GM18519 (cell line): ENCODE results near the gene FBP1.

ENCODE experiments used
- ATAC-seq: cut with Tn5 transposase; IDR thresholded peaks from one replicate; pipeline ENCODE4 v1.9.1; 2021; ENCODE audit warnings: mild to moderate bottlenecking, moderate library complexity; ENCODE audit not compliant: unreplicated experiment, low FRiP score

FBP1 gene

DNA sequence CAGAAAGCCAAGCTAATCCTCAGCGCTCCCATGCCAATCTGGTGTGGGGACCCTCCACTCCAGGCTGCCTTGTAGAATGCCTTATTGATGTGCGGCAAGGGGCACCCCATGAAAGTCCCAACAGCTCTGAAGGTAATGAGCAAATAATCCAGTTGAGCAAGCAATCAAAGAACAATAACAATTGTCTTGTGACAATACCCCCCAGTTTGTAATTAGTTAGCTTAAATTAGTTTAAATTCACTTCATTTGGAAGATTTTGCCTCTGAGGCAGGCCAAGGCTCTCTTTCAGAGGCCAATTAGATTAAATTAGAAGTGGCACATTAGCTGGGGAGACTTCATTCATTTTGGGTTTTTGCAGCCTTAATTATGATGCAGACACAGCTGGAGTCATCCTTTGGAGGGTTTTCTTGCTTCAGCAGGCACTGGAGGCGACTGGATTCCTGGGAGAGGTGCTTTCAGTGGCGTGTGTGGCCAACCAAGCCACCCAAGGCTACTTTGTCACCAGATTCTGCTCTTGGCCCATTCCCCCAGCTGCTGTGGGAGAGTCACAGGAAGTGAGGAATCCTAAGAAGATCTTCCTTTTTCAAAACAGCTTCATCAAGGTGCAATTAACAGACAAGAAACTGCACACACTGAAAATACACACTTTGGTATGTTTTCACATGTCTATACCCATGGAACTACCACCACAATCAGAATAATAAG is 17.9 kb upstream of the FBP1 start:
- no peak for ATAC-seq

GRCh38 chr9:94656200-94656599 is 16.9 kb upstream of the FBP1 start:
- ATAC-seq = peak; percentile 83

GRCh38 chr9:94655739-94656138 is 16.4 kb upstream of the FBP1 start:
- no peak for ATAC-seq

DNA sequence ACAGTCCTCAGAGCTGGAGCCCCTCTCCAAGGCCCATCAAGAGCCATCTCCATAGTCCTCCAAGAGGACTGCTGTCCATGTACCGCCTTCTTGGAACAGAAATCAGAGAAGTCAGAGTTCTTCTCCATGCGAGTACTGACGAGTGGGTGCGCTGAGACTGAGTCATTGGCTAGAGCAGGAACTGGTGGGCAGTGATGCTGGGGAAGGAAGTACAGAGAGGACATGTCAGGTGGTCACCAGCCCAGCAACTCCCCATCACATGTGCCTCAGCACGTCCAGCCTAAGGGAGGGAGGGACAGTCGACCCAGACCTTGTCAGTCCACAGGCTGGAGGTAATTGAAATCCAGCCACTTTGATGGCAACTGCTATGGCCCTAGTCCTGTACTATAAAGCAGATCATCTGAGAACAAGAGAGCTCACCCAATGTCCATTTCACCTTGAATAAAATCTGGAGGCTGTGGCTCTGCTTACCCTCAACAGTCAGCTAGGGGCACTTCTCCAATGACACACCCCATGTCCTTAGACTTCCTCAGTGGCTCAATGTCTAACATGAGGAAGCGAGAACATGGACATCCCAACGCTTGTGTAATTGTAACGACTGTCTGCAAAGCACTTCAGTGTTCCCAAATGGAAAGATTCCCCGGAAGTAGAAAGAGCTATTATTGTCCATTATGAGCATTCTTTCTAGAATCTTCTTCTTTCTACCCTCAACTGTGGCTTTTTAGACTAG is 15.0 kb upstream of the FBP1 start:
- no peak for ATAC-seq

GRCh38 chr9:94650949-94651348 is 11.6 kb upstream of the FBP1 start:
- no peak for ATAC-seq

GRCh38 chr9:94649100-94649819 is 9.9 kb upstream of the FBP1 start:
- ATAC-seq = no peak

DNA sequence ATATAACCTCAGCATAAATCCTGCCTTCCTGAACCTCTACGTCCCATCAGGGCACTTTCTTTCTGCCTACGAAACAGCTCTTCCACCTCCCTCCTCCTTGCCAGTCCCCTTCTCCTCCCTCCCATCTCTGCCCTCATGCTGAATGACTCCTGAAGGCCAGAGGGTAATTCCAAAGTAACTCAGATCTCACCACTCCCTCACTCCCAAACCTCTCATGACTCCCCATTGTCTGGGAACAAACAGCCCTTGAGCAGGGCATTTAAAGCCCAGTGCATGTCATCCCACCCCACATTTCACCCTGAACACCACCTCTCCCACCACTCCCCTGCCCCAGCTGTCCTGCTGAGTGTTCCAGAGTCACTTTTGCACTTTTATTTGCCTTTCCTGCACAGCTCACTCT is 8.9 kb upstream of the FBP1 start:
- no peak for ATAC-seq

- ATAC-seq = no peak
Measured at GRCh38 chr9:94645901-94646300, 6.6 kb upstream of the FBP1 start.

DNA sequence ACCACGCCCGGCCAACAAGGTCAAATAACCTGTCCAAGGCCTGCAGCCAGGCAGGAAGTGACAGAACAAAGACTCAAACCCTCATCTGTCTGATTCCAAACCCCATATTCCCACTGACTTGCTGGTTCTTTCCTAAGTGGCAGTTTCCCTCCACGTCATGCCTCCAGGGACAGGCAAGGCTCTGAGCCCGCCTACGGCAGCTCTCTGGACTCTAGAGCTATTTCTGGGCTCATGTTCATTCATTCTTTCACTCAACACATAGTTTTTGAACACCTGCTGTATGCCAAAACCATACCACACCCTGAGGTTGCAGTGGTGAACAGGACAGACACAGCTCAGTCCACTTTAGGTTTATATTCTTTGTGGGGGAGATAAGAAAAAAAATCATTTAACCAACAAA is 5.2 kb upstream of the FBP1 start:
- ATAC-seq = no peak

DNA sequence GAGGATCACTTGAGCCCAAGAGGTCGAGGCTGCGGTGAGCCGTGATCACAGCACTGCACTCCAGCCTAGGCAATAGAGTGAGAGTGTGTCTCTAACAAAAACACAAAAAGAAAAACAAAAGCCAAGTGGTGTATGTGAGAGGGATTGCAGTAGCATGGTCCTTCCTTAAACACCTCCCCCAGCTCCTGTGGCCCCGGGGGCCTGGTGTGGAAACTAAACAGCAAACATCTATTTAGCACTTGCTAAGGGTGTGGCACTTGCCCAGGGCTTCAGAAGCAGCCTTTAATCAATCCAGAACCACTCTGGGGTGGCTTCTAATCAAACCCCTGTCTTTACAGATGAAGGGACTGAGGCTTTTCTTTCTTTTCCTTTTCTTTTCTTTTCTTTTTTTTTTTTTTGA is 4.4 kb upstream of the FBP1 start:
- no peak for ATAC-seq

DNA sequence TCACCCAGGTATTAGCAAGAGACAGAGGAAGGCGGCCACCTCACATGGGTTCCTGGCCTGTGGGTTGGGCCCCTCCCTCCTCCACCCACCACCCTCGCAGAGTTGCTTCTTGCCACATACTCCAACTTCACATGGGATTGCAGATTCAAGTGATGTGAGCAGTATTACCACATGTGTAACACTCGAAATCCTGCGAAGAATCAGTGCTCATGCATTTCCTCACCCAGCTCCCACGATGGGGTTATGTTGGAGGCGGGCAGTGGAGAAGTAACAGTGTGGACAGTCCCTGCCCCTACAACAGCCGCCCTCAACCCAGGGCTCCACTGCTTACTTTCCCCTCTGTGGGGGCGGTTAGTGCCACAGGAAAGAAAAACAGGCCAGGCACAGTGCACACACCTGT is 3.9 kb upstream of the FBP1 start:
- no peak for ATAC-seq

DNA sequence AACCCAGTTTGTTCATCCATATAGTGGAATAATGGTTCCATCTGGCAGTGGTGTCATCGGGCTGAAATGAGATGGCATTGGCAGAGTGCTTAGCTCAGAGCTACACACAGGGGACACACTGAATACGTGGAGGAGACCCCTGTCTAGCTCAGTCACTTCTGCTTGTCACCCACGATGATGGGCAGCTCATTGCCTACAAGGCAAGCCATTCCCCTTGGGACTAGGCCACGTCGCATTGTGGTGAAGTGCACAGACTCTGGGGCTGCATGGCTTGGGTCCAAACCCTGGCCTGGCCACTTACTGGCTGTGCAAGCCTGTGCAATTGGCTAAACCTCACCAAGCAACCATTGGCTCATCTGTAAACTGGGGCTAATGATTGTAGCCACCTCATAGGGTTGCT is 3.2 kb upstream of the FBP1 start:
- ATAC-seq = no peak

GRCh38 chr9:94639999-94640376 is 670 bp upstream of the FBP1 start:
- no peak for ATAC-seq

DNA sequence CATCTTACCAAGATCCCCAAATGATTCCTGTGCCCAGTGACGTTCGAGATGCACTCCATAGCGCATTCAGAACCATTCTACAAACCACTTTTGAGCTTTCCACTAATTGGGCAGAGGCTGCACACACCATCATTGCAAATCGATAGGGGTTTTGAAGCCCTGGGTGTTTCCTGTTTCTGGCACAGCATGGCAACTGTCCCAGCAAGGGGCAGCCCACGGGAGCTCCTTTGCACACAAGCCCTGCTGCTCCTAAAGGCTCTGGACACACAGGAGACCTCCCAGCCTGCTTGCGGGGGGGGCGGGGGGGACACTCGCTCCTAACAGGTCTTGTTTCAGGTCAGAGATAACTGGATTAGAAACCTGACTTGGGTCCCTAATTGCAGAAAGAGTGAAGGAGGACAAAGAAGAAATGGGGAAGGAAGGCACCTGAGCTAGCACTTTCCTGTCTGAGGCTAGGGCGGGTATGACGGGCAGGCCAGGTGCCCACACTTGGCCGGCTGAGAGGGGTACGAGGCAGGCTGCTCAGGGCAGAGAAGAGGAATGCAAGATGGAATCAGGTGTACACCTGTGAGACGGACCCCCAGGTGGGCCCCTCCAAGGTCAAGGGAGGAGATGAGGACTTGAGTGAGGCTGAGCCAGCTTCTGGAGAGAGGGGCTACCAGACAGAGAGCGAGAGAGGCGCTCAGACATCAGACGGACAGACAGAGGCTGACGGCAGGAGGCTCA is 820 bp downstream of the FBP1 start:
- no peak for ATAC-seq

DNA sequence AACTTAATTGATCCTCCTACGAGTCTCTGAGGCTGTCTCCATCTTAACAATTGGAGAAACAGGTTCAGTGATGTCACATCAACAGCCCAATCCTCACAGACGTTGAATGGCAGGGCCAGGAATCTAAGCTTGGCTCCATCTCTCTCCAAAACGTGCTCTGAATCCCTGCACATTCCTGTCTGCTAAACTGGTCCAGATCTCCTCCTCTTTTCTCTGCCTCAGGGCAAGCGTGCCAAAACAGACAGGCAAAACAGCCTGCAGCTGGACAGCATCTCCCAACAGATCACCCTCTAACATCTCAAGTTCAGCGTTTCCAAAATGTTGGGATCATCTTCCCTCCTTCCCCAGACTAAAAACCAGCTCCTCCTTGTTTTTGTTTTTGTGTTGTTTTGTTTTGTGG is 6.6 kb downstream of the FBP1 start:
- no peak for ATAC-seq

GRCh38 chr9:94631599-94631998 is 7.7 kb downstream of the FBP1 start:
- no peak for ATAC-seq

DNA sequence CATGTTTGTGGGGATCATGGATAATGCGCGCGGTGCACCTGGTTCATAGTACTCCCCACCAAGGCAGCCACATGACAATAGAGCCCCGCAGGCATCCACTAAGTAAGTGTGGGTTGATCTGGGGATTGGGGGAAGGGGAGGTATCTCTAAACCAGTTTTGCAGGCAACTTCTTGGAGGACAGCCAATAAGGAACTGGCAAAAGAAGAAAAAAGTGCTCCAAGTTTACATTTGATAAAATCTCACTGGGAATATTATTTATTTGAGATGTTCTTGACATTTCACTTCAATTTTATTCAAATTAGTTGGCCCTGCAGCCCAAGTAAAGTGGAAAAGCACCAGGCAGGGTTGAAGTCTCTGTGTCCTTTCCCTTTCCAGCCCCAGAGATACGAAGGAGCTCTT is 8.5 kb downstream of the FBP1 start:
- no peak for ATAC-seq

GRCh38 chr9:94630281-94630680 is 9.0 kb downstream of the FBP1 start:
- ATAC-seq = no peak

GRCh38 chr9:94627287-94627686 is 12.0 kb downstream of the FBP1 start:
- no peak for ATAC-seq

DNA sequence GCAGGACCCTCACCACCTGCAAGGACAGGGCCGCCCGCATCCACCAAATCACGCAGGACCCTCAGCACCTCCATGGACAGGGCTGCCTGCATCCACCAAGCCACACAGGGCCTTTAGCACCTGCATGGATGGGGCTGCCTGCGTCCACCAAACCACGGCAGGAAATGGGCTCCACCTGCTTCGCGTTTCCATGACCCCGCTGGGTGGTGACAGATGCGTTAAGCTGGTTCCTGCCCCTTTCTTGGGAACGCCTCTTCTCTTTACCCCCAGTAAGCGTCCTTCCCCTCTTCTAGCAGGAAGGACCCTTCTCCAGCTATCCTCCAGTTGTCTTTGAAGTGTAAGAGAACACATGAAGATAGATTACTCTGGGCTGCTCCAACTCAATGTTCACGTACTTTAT is 13.5 kb downstream of the FBP1 start:
- ATAC-seq = no peak

GRCh38 chr9:94624629-94625028 is 14.7 kb downstream of the FBP1 start:
- ATAC-seq = no peak
